Esophagus (tissue), 2 donors: ENCODE data around the gene AGT. TPM values are rescaled to one million over a fixed set of nuclear protein-coding genes. Genes with fewer than 3 reads are reported as not detected.
"Not testable (repeated sequence)": the region's sequence is repeated elsewhere in the genome, so short reads cannot be mapped to it uniquely, and the experiment has no call there.

Experiments
- H3K27ac ChIP-seq, 2 donors: one replicate each; pipeline ENCODE4 v1.5.1; 2013; ENCODE audit warnings: low read depth in 2 of 2, mild to moderate bottlenecking in 2 of 2, inconsistent platforms in 1 of 2, low read length in 1 of 2, moderate library complexity in 1 of 2
- H3K27me3 ChIP-seq, 2 donors: one replicate each; pipeline ENCODE4 v1.6.1; 2013; ENCODE audit warnings: low read length in 2 of 2, control low read depth in 1 of 2, mild to moderate bottlenecking in 1 of 2; ENCODE audit not compliant: insufficient read depth in 2 of 2, control insufficient read depth in 1 of 2
- H3K36me3 ChIP-seq, 2 donors: one replicate each; pipeline ENCODE4 v1.6.1; 2013; ENCODE audit warnings: low read length in 1 of 2; ENCODE audit not compliant: control insufficient read depth in 2 of 2, insufficient read depth in 2 of 2
- H3K4me1 ChIP-seq, 2 donors: one replicate each; pipeline ENCODE4 v1.6.1; 2013; ENCODE audit warnings: low read length in 1 of 2; ENCODE audit not compliant: control insufficient read depth in 2 of 2, insufficient read depth in 2 of 2
- H3K4me3 ChIP-seq, 2 donors: one replicate each; pipeline ENCODE4 v1.5.1; 2013; ENCODE audit warnings: low read length in 2 of 2, mild to moderate bottlenecking in 2 of 2, low read depth in 1 of 2, moderate library complexity in 1 of 2
- H3K9me3 ChIP-seq, 2 donors: one replicate each; pipeline ENCODE4 v1.6.1; 2013; ENCODE audit warnings: mild to moderate bottlenecking in 2 of 2, low read depth in 1 of 2, low read length in 1 of 2, moderate library complexity in 1 of 2; ENCODE audit not compliant: control insufficient read depth in 2 of 2, insufficient read depth in 1 of 2
- whole genome bisulfite sequencing, 2 donors: extraction: QIAGEN DNeasy Blood & Tissue Kit; methylation state at CpG; one replicate each; pipeline ENCODE4 v1.1.7; 2013; 5-methylcytosine and 5-hydroxymethylcytosine counted together
- polyA plus RNA-seq, 2 donors: library from polyadenylated mRNA; stranded (reverse); fragments of 200-250 nt; gene quantifications; one replicate each; pipeline ENCODE4 v1.2.3, GENCODE V29; 2013
- donor health status: healthy with polysubstance abuse.
- donor health status: Bipolar disorder and iron deficiency.

Gene AGT
- polyA plus RNA-seq, 2 donors: 0.12 to 0.49 TPM

DNA sequence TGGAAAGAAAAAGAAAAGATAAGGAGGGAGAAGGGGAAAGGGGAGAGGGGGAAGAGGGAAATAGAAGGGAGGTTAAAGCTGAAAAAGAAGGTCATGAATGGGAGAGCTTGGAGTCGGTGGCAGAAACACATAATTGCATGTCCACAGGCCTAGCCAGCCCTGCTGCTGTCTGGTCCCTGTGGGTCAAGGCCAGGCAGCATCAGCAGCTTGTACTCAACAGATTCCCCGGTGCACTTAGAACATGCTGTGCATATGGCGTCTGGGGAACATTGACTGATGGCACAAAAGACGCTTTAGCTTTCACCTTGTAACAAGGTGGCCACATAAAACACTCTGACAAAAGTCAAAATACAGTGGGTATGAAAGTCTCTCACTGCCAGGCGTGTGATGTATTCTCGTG, 45.7 kb downstream of the AGT start:
- Histone ChIP-seq H3K9me3 (no peaks in the 10 kb centered on the region), H3K27ac (no peak overlapping the region), H3K4me3 (no peak overlapping the region), H3K36me3 (peaks cover 8 to 24% of the 10 kb centered on the region in 2 donors), H3K27me3 (no peaks in the 10 kb centered on the region), H3K4me1 (no peaks in the 10 kb centered on the region)
- 96 to 97% methylated on average over 6 of the region's 6 CpGs for WGBS, 2 donors

DNA sequence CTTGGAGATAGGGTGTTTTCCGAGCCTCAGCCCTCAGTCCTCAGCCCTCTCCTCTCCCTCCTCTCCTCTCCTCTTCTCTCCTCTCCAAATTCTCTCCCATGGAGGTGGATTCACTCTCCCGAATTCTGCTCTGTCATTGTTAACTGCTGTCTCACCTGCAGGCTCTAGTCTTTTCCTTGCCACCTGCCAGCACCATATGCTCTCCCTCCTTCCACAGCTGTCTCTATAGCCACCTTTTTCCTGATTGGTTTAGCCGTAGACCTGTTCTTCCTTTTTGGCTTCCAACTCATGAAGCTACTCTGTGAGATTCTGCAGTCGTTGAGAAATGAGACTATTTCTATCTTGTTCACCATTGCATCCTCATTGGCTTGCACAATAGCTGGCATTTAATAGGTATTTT, 51.9 kb downstream of the AGT start:
- H3K9me3 ChIP-seq: no peaks in the 10 kb centered on the region
- no peak overlapping the region for H3K27ac ChIP-seq
- H3K4me3 ChIP-seq: no peak overlapping the region
- H3K27me3 ChIP-seq: no peaks in the 10 kb centered on the region
- H3K36me3 ChIP-seq: peaks cover 7 to 10% of the 10 kb centered on the region in 2 donors
- no peaks in the 10 kb centered on the region for H3K4me1 ChIP-seq
- 81 to 91% methylated on average over 4 of the region's 4 CpGs for WGBS, 2 donors

DNA sequence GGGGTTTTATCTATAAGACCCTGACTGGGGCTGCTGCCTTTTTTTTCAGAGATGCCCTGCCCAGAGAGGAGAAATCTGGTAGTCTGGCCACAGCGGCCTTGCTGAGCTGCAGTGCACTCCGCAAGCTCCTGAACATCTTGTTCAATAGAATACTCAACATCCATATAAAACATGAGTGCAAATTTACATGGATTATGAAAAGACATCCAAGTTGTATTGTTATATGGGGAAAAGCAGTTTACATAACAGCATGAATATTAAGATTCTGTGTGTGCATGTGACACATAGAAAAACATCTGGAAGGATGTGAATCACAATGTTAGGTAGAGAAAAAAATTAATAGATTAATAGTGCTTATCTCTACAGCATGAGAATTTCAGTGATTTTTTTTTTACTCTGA, 55.2 kb downstream of the AGT start:
- Histone ChIP-seq H3K4me3 (no peak overlapping the region), H3K27me3 (no peaks in the 10 kb centered on the region), H3K4me1 (no peaks in the 10 kb centered on the region), H3K27ac (no peak overlapping the region), H3K9me3 (no peaks in the 10 kb centered on the region), H3K36me3 (peaks cover 3 to 5% of the 10 kb centered on the region in 2 donors)
- 97 to 100% methylated on average over 2 of the region's 2 CpGs for WGBS, 2 donors

DNA sequence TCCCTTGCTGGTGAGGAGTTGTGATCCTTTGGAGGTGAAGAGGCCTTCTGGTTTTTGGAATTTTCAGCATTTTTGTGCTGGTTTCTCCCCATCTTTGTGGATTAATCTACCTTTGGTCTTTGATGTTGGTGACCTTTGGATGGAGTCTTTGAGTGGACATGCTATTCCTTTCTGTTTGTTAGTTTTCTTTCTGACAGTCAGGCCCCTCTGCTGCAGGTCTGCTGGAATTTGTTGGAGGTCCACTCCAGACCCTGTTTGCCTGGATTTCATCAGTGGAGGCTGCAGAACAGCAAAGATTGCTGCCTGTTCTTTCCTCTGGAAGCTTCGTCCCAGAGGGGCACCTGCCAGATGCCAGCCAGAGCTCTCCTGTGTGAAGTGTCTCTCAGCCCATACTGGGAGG, 55.8 kb downstream of the AGT start:
- H3K4me1 ChIP-seq, H3K27me3 ChIP-seq, H3K27ac ChIP-seq, H3K36me3 ChIP-seq, H3K4me3 ChIP-seq, H3K9me3 ChIP-seq: not testable (repeated sequence)
- 91 to 100% methylated on average over 1 of the region's 1 CpG for WGBS, 2 donors

DNA sequence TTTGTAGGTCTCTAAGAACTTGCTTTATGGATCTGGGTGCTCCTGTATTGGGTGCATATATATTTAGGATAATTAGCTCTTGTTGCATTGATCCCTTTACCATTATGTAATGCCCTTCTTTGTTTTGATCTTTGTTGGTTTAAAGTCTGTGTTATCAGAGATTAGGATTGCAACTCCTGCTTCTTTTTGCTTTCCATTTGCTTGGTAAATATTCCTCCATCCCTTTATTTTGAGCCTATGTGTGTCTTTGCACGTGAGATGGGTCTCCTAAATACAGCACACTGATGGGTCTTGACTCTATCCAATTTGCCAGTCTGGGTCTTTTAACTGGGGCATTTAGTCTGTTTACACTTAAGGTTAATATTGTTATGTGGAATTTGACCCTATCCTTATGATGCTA, 57.2 kb downstream of the AGT start:
- not testable (repeated sequence) for H3K4me3 ChIP-seq, H3K36me3 ChIP-seq, H3K4me1 ChIP-seq, H3K27me3 ChIP-seq, H3K27ac ChIP-seq, H3K9me3 ChIP-seq
- WGBS, 2 donors: 88 to 94% methylated on average over 1 of the region's 1 CpG

Other genes starting within 250 kb of the AGT start
- 1 to 10 TPM; 4.0 to 8.1 TPM for gene COG2, start 71.6 kb downstream of the AGT start, polyA plus RNA-seq
- under 1 TPM in 1 of 2 donors, not detected in 1; 0.06 TPM for gene CAPN9, start 33.3 kb upstream of the AGT start, polyA plus RNA-seq
- gene C1orf198, start 154.4 kb upstream of the AGT start, polyA plus RNA-seq: 1 to 10 TPM; 7.8 to 10.0 TPM